ENCODE data around the gene PFDN2.

Gene PFDN2, protein sequence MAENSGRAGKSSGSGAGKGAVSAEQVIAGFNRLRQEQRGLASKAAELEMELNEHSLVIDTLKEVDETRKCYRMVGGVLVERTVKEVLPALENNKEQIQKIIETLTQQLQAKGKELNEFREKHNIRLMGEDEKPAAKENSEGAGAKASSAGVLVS

DNA sequence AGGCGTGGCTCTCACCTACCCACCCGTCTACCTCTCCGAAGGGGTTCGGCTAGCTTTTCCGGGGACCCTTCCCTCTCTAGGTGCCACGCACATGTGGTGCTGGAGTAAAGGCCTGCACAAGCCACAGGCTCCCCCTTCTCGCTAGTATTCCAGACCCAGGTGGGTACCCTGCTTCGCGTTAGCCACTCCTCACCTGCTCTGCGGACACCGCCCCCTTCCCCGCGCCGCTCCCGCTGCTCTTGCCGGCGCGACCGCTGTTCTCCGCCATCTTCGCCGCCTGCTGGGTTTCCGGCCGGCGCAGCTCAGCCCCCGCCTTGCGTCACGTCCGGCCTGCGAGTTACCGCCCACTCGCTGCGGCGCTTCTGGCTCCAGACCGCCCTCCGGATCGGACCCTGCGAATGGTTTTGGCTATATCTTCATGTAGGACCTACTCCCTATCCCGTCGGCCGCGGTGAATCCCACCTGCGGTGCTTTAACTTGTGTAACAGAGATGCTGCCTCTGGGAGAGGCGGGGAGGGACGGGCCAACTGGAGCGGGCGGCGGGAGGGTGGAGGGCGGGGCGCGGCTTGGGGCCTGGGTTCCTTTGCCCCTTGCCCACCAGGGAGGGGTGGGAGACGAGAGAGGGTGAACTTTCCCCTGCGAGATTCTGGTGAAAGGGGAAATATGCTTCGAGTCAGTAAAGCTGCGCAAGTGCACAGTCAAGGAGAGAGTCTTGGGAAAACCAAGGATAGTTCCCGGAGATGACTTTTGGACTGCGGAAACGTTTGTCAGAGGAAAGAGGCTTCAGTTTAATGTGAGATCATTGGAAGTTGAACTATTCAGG lies at the start of gene PFDN2, which contains the start of gene NIT1:
PFDN2 (minus strand) TSS at position 279 of the 823 bp plus-strand sequence; CDS start at position 268, 11 bp downstream.
NIT1 (plus strand) TSS at position 347 of the 823 bp plus-strand sequence; CDS start at position 419, 72 bp downstream.
- peak; percentile 90 to 93 for DNase-seq

DNA sequence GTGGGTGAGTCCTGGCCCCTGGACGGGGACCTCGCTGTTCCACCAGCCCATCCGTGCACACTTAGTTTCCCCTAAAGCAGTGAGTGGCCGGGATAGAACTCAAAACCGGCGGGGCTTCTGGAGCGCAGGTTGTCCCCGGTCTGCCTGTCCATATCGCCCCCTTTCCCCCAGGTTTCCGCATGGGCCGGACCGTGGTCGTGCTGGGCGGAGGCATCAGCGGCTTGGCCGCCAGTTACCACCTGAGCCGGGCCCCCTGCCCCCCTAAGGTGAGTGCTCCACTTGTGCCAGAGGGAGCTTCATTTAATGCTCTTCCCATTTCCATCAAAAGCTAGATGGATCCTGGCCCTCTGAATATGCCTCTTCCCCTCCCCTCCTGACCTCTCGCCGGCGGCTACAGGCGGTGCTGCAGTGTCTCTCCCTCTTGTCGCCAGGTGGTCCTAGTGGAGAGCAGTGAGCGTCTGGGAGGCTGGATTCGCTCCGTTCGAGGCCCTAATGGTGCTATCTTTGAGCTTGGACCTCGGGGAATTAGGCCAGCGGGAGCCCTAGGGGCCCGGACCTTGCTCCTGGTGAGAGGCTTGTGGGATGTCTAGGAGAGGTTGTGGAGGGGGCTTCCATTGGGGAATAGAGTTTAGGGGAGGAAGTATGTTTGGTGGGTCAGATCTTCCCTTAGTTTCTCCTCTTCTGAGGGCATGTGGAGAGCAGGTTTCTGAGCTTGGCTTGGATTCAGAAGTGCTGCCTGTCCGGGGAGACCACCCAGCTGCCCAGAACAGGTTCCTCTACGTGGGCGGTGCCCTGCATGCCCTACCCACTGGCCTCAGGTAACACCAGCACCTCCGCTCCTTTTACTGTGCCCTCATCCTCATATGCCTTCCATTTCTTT lies 49.1 kb upstream of the PFDN2 start:
- peak in 1 of 2 experiments; percentile 44 for DNase-seq

DNA sequence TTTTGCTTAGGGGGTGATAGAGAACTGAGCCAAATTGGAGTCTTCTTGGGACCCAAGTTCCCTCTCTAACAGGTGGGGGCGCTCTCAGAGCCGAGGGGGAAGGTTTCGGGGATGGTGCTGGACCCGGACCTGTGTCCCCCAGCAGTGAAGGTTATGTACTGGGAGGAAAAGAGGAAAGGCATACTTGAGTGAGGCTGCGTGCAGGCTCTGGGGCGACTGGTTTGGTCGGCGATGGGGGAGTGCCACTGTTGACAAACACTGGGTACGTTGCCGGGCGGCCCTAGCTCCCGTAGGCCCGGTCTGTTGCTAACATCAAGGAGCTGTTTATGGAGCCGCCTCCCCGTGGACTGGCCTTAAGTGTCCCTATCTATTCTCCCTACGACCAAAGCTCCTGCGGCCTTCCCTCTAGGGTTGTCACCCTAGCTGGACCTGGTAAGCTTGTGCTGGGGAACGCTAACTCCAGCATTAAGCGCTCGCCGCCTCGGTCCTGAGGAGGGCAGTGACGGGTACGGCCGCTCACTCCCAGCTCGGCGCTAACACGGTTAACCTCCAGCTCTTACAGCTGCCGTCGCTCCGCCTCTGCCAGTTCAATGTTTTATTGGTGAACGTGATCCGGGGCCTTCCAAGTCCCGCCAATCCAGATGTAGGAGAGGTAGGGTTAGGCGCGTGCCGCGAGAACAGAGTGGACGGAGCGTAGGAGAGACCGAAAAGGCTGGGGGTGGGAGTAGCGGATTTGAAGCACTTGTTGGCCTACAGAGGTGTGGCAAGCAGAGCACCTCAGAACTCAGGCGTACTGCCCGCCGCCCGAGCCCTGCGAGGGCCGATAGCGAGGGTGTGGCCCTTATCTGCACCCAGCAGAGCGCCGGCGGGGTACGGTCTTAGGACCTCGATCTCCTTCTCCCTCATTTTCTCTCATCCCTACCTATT lies 48.2 kb upstream of the PFDN2 start, which contains the start of gene PPOX:
PPOX (plus strand) TSS at position 685 of the 927 bp plus-strand sequence. CDS start 422 bp downstream, outside the sequence.
- DNase-seq, result peak; percentile 92 to 94

- no peak for DNase-seq
Observed at GRCh38 chr1:161164901-161165610, 47.2 kb upstream of the PFDN2 start.

DNA sequence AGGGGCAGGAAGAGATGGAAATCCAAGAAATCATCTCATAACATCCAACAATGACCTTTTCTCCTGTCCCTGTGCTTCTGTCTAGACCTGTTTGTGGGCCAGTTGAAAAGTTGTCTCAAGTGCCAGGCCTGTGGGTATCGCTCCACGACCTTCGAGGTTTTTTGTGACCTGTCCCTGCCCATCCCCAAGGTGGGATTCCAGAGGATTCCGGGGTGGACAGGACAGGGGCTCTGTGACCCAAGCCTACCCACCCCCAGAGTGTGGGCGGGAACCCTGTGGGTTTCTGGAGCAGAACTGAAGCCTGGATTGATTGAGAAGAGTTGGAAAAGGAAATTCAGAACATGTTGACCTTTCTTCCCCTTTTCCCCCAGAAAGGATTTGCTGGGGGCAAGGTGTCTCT lies 46.0 kb upstream of the PFDN2 start:
- DNase-seq, result no peak

- DNase-seq, result no peak
Observed at GRCh38 chr1:161162806-161163205, 45.0 kb upstream of the PFDN2 start.

GRCh38 chr1:161162052-161162451 lies 44.2 kb upstream of the PFDN2 start:
- DNase-seq, result no peak

DNA sequence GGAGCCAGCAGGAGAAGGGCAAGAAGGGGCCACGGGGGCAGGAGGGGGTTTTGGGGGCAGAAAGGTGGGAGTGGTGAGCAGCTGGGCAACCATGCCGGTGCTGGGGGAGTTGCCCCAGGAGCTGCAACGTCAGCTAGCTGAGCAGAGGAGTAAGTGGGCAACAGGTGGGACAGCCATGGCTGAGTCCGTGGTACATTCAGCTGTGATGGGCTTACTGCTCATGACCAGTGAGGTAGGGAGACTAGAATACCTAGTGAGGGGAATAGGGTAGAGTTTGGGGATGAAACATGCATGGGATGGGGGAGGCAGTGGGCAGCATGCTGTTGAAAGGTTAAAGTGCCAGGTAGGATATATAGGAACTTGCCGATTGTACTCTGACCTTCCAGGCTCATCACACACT lies 43.8 kb upstream of the PFDN2 start:
- no peak for DNase-seq

DNA sequence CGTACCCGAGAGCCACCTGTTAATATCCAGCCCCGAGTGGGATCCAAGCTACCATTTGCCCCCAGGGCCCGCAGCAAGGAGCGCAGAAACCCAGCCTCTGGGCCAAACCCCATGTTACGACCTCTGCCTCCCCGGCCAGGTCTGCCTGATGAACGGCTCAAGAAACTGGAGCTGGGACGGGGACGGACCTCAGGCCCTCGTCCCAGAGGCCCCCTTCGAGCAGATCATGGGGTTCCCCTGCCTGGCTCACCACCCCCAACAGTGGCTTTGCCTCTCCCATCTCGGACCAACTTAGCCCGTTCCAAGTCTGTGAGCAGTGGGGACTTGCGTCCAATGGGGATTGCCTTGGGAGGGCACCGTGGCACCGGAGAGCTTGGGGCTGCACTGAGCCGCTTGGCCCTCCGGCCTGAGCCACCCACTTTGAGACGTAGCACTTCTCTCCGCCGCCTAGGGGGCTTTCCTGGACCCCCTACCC lies 42.9 kb upstream of the PFDN2 start:
- DNase-seq, result no peak

DNA sequence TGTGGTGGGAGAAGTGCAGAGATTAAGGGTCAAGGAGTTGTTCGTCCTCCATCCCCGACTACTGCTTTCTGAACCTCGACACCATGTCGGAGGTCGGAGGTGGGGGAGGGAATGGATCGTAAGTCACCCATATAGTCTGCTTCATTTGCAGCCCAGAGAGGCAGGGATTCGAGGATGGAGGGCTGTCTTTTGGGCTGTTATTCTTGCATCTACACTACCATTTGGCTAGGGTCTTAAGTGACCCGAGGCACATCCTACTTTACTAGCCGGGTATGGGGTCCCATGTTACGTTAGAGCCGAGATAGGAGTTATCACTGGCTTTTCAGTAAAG lies 42.0 kb upstream of the PFDN2 start:
- no peak for DNase-seq

GRCh38 chr1:161159087-161159912 lies 41.5 kb upstream of the PFDN2 start, which contains the start of gene USP21:
Gene USP21, plus strand, starts transcription at chr1:161159500. Its CDS starts 1,141 bp downstream, at chr1:161160641.
- peak; percentile 95 for DNase-seq

DNA sequence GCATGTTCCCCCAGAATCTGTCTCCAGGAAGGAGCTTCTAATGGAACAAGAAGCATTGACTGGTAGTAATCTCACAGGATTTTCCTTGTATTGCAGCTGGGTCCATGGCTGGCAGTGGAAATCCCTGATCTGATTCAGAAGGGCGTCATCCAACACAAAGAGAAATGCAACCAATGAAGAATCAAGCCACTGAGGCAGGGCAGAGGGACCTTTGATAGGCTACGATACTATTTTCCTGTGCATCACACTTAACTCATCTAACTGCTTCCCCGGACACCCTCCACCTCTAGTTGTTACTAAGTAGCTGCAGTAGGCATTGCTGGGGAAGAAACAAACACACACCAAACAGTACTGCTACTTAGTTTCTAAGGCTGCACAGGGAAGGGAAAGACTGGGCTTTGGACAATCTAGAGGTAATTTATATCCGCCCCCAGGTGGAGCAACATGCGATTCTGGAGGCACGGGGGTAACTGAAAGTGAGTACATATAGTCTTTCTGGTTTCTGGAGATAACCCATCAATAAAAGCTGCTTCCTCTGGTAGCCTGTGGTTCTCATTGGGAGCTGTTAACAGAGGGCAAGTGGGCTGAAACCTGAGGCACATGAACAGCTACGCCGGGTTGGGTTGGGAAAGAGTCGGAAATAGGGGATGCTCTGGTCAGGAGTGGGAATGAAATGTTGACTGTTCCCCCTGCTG lies 40.6 kb upstream of the PFDN2 start:
- no peak for DNase-seq

GRCh38 chr1:161157867-161158266 lies 40.0 kb upstream of the PFDN2 start:
- DNase-seq, result no peak

GRCh38 chr1:161153682-161154337 lies 36.0 kb upstream of the PFDN2 start, which contains the start of gene UFC1:
Gene UFC1, plus strand, starts transcription at chr1:161153978. Its CDS starts 20 bp downstream, at chr1:161153998.
- peak; percentile 85 to 86 for DNase-seq

GRCh38 chr1:161153176-161153575 lies 35.3 kb upstream of the PFDN2 start:
- no peak for DNase-seq

GRCh38 chr1:161145832-161146231 lies 28.0 kb upstream of the PFDN2 start:
- no peak for DNase-seq

DNA sequence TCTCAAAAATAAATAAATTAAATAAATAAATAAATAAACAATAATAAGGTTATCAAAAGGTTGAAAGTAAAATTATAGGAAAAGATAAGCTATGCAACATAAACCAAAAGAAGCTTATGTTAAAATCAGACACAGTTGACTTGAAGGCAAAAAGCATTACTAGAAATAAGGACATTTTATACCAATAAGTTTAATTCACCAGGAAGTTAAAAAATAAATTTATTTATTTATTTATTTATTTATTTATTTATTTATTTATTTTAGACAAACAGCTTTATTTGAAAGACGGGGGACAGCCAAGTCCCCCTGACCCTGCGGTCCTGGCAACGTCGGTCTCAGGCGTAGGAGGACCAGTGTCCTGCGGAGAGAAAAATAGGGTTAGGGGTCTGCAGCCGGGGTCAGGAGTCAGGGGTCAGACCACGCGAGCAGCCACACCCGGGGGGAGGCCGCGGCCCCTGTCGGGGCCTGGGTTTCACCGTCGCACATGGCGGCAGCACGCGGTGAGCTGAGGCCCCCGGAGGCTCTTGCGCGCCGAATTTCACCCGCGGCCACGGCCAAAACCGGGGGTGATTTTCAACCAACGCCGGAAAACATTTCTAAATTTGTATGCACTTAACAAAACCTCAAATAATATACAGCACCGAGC lies 23.0 kb upstream of the PFDN2 start:
- DNase-seq, result no peak

- no peak for DNase-seq
Observed at GRCh38 chr1:161139766-161140165, 21.9 kb upstream of the PFDN2 start.
